ENCODE data around the gene SYT15. TPM values are rescaled to one million over a fixed set of nuclear protein-coding genes. Genes with fewer than 3 reads are reported as not detected.
"Not testable (repeated sequence)": the region's sequence is repeated elsewhere in the genome, so short reads cannot be mapped to it uniquely, and the experiment has no call there.

The SYT15 gene
- total RNA-seq, 1 donor from 2014 or later: 0.96 TPM

DNA sequence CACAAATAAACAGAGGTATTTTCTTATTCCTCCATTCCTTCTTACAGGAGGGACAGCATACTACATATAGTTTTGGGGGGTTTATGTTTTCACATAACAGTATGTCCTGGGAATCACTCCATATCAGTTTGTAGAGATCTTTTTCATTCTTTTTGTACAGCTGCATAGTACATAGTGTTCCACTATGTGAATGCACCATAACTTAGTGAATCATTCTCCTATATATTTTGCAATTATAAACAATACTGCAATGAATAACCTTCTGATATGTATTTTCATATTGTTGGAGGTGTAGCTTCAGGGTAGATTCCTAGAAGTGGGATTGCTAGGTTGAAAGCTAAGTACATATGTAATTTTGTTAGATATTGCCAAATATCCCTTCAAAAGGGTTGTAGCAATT is 61.1 kb downstream of the SYT15 start:
- H3K27me3 Mint-ChIP-seq (ENCODE audit: insufficient read depth); H3K36me3 Mint-ChIP-seq (ENCODE audit: low read depth); intact Hi-C loops (cut with micrococcal nuclease); DNase-seq (ENCODE audit: low spot score); H3K9me3 Mint-ChIP-seq; H3K4me3 Mint-ChIP-seq; H3K27ac Mint-ChIP-seq; H3K4me1 Mint-ChIP-seq (ENCODE audit: low read depth): not testable (repeated sequence)

Other genes starting within 250 kb of the SYT15 start
- not detected in 2 replicates for gene ANXA8L1, start 203.4 kb upstream of the SYT15 start, total RNA-seq
- not detected in 2 replicates for gene NPY4R, start 113.2 kb upstream of the SYT15 start, total RNA-seq
- not detected in 2 replicates for gene GPRIN2, start 22.5 kb upstream of the SYT15 start, total RNA-seq

All from activated T-helper 1 cell treated with anti-CD3 and anti-CD28 coated beads, Interleukin-12 subunit alpha, Interleukin-12 subunit beta, Interleukin-2, Interleukin-4 antibody, amounts not matched to agents 30 ng/mL and 10 ng/mL and 1 ng/mL, durations not matched to agents 14 hours and 24 hours and 36 hours (primary cell).